Measurements from ENCODE around the gene PUM2. TPM values are rescaled to one million over a fixed set of nuclear protein-coding genes. Genes with fewer than 3 reads are reported as not detected.
"Not testable (repeated sequence)": the region's sequence is repeated elsewhere in the genome, so short reads cannot be mapped to it uniquely, and the experiment has no call there.

PUM2 gene
- total and polyA plus RNA-seq, 2 donors, result 48.6 to 128 TPM

DNA sequence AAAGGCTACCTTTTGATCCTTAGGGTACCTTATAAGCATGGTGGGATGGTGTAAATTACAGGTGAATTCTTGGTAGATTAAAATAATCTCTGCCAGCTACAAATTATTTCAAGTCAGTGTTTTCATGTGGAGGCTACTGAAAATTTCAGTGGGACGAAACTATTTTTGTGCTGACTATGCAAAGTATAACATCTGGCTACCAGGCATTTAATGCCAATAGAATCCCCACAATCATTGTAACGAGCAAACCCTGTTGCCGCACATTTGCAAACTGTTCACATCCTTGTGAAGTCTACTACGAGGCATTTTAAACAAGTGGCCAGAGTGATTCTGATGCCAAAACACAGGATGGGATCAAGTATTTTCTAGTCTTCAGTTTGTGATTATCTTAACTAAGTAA is 77.6 kb downstream of the PUM2 start:
- WGBS, result 90% methylated on average over 4 of the region's 4 CpGs
- Histone ChIP-seq H3K27ac (ENCODE audit: low read depth) (no peak overlapping the region), H3K4me1 (ENCODE audit: insufficient read depth) (no peaks in the 10 kb centered on the region), H3K4me3 (ENCODE audit: low read depth, low read length) (no peak overlapping the region), H3K36me3 (ENCODE audit: insufficient read depth) (peaks cover 5% of the 10 kb centered on the region)
- no peak for DNase-seq (ENCODE audit: extremely low spot score)

DNA sequence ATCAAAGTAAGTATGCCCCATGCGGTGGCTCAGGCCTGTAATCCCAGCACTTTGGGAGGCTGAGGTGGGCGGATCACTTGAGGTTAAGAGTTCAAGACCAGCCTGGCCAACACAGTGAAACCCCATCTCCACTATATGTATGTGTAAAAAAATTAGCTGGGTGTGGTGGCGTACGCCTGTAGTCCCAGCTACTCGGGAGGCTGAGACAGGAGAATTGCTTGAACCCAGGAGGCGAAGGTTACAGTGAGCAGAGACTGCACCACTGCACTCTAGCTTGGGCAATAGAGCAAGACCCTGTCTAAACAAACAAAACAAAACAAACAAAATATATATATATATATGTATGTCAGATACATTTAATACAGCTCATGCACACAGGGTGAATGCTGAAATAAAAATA is 82.3 kb downstream of the PUM2 start:
- WGBS, result 90% methylated on average over 6 of the region's 6 CpGs
- not testable (repeated sequence) for H3K4me1 ChIP-seq (ENCODE audit: insufficient read depth); H3K27ac ChIP-seq (ENCODE audit: low read depth); H3K4me3 ChIP-seq (ENCODE audit: low read depth, low read length); DNase-seq (ENCODE audit: extremely low spot score); H3K36me3 ChIP-seq (ENCODE audit: insufficient read depth)

DNA sequence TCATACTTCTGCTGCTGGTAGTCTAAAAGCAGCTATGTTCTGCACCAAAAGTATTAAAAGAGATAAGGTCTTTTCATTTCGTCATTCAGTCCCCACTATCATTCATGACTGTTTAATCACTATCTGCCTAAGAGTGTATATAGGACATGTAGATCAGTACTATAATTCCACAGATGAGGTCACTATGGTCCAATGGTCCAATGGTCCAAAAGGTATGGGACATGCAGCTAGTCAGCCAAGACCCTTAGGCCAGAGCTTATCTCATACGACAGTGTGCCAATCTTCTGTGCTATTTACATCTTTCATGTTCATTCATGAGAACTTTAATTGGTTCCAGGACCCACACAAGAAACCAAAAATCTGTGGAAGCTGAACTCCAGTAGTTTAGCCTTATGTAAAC is 83.1 kb downstream of the PUM2 start:
- H3K4me1 ChIP-seq (ENCODE audit: insufficient read depth), result no peaks in the 10 kb centered on the region
- H3K4me3 ChIP-seq (ENCODE audit: low read depth, low read length), result no peak overlapping the region
- DNase-seq (ENCODE audit: extremely low spot score), result no peak
- no peak overlapping the region for H3K27ac ChIP-seq (ENCODE audit: low read depth)
- WGBS, result 88% methylated on average over 2 of the region's 2 CpGs
- peaks cover 3% of the 10 kb centered on the region for H3K36me3 ChIP-seq (ENCODE audit: insufficient read depth)

DNA sequence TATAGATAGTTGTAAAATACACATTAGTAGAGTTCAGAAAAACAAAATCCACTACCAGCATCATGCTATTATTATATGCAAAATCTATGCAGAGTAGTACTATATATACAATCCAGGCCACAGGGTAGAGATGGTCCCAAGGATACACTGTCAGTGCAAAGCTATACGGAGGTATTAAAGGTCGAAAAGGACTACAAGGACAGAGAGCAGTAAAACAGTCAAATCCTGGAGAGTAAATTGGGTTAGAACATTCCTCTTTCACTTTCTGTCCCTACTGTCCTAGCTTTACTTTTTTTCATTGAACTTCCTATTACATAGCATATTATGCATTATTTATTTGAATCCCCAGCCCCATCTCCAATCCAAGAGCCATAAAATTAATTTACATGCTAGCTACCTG is 86.0 kb downstream of the PUM2 start:
- 76% methylated on average over 2 of the region's 2 CpGs for WGBS
- H3K4me1 ChIP-seq (ENCODE audit: insufficient read depth), result no peaks in the 10 kb centered on the region
- peaks cover 4% of the 10 kb centered on the region for H3K36me3 ChIP-seq (ENCODE audit: insufficient read depth)
- H3K27ac ChIP-seq (ENCODE audit: low read depth), result no peak overlapping the region
- DNase-seq (ENCODE audit: extremely low spot score), result no peak
- H3K4me3 ChIP-seq (ENCODE audit: low read depth, low read length), result no peak overlapping the region

DNA sequence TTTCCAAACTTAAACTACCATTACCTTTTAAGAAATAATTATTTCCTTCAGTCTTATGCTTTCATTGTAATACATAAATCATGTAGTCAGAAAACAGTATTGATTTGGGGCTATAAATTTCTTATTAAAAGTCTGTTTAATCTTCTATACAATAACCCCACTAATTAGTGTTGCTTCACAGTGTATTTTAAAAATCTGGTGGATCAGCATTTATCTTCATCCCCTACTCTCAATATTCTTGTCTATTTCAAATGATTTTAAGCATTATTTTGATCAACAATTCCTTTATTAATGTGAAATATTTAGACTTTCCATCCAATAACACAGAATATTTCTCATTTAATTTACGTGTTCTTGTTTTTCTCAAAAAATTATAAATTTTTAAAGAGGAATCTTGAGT is 93.2 kb downstream of the PUM2 start:
- H3K36me3 ChIP-seq (ENCODE audit: insufficient read depth), result peaks cover 9% of the 10 kb centered on the region
- H3K4me1 ChIP-seq (ENCODE audit: insufficient read depth), result no peaks in the 10 kb centered on the region
- 96% methylated on average over 1 of the region's 1 CpG for WGBS
- no peak overlapping the region for H3K27ac ChIP-seq (ENCODE audit: low read depth)
- DNase-seq (ENCODE audit: extremely low spot score), result no peak
- no peak overlapping the region for H3K4me3 ChIP-seq (ENCODE audit: low read depth, low read length)

DNA sequence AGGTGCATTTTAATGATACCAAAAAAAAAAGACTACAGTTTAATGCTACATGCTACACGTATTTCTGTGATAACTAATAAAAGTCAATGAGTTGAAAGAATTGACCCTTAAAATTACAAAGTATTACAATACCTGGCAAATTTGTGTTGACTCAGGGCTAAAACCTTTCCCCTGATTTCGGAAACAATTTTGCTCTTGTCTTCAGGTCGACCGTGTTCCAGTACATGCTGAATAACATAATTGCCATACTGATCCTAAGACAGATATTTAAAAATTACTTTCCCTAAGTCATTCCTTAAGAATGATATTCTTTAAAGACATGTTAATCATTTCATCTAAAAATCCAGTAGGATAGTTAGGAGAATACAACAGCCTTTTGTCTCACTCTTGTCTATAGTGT is 95.9 kb downstream of the PUM2 start:
- Histone ChIP-seq H3K4me3 (ENCODE audit: low read depth, low read length) (no peak overlapping the region), H3K36me3 (ENCODE audit: insufficient read depth) (peaks cover 6% of the 10 kb centered on the region), H3K4me1 (ENCODE audit: insufficient read depth) (no peaks in the 10 kb centered on the region), H3K27ac (ENCODE audit: low read depth) (no peak overlapping the region)
- 93% methylated on average over 4 of the region's 4 CpGs for WGBS
- no peak for DNase-seq (ENCODE audit: extremely low spot score)

DNA sequence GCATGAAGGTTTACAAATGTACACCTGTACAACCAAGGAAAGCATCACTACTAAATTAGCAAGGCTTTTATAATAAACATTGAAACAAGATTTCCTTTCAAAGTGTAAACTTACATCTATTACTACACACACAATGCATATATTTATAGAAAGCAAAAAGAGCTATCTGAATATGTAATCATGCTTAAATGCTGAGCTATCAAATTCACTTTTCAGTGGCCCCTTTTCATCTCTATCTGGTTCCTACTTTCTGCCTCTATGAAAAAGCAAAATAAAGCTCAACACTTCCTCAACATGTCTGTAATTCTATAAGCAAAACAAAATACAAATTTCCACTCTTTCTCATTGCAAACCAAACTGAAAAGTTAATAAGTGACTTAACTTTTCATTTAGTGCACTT is 100.2 kb downstream of the PUM2 start:
- no peak for DNase-seq (ENCODE audit: extremely low spot score)
- no peak overlapping the region for H3K4me3 ChIP-seq (ENCODE audit: low read depth, low read length)
- H3K27ac ChIP-seq (ENCODE audit: low read depth), result no peak overlapping the region
- H3K36me3 ChIP-seq (ENCODE audit: insufficient read depth), result peaks cover 4% of the 10 kb centered on the region
- H3K4me1 ChIP-seq (ENCODE audit: insufficient read depth), result no peaks in the 10 kb centered on the region

DNA sequence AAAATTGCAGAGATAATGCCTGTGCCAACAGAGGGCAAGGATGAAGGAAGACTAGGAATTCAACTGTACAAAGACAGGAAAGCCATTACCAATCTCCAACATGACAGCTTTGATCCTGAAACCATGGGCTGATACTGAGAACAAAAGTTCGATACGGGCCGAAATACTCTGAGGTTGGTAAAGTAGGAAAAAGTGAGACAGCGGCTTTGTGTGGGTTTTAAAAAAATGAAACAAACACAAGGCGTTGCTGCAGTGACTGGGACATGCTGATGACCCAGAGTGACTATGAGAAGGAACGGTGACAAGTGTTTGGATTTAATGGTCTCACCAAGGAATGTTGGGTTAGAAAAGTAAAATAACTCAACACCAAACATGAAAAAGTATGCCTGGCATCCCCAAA is 101.5 kb downstream of the PUM2 start:
- no peak overlapping the region for H3K4me3 ChIP-seq (ENCODE audit: low read depth, low read length)
- H3K36me3 ChIP-seq (ENCODE audit: insufficient read depth), result peaks cover 4% of the 10 kb centered on the region
- H3K4me1 ChIP-seq (ENCODE audit: insufficient read depth), result no peaks in the 10 kb centered on the region
- no peak overlapping the region for H3K27ac ChIP-seq (ENCODE audit: low read depth)
- WGBS, result 83% methylated on average over 6 of the region's 6 CpGs
- no peak for DNase-seq (ENCODE audit: extremely low spot score)

DNA sequence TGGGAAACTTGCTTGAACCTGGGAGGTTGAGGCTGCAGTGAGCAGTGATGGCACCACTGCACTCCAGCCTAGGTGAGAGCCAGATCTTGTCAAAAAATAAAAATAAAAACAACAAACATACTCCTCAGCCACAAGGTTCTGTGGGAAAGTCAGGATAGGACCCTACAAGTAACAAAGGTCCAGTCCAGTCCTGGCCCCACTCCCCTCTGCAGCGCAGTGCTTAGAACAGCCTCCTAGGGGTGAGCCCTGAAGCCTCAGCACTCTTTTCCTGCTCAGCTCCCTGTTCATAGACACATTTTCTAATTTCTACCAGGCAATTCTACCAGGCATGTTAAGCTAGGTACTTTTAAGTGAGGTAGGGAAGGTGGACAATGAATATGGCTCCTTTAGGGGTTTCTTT is 103.6 kb downstream of the PUM2 start:
- no peak for DNase-seq (ENCODE audit: extremely low spot score)
- Histone ChIP-seq H3K4me1 (ENCODE audit: insufficient read depth) (no peaks in the 10 kb centered on the region), H3K27ac (ENCODE audit: low read depth) (no peak overlapping the region), H3K4me3 (ENCODE audit: low read depth, low read length) (no peak overlapping the region), H3K36me3 (ENCODE audit: insufficient read depth) (no peaks in the 10 kb centered on the region)
- 94% methylated on average over 1 of the region's 1 CpG for WGBS

DNA sequence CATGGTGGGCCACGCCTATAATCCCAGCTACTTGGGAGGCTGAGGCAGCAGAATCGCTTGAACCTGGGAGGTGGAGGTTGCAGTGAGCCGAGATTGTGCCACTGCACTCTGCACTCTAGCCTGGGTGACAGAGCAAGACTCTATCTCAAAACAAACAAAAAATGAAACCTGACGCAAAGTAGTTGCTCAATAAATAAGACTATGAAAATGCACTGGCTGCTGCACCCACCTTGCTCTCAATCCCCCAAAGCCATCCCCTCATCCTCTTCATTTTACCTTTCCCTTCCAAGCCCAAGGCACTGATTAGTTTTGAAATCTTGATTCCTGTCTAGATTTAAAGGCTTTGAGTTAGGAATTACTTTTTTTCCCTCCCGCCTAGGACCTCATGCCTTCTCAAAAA is 107.0 kb downstream of the PUM2 start:
- H3K4me1 ChIP-seq (ENCODE audit: insufficient read depth); H3K36me3 ChIP-seq (ENCODE audit: insufficient read depth); DNase-seq (ENCODE audit: extremely low spot score); H3K27ac ChIP-seq (ENCODE audit: low read depth); H3K4me3 ChIP-seq (ENCODE audit: low read depth, low read length): not testable (repeated sequence)
- WGBS, result 94% methylated on average over 5 of the region's 5 CpGs

DNA sequence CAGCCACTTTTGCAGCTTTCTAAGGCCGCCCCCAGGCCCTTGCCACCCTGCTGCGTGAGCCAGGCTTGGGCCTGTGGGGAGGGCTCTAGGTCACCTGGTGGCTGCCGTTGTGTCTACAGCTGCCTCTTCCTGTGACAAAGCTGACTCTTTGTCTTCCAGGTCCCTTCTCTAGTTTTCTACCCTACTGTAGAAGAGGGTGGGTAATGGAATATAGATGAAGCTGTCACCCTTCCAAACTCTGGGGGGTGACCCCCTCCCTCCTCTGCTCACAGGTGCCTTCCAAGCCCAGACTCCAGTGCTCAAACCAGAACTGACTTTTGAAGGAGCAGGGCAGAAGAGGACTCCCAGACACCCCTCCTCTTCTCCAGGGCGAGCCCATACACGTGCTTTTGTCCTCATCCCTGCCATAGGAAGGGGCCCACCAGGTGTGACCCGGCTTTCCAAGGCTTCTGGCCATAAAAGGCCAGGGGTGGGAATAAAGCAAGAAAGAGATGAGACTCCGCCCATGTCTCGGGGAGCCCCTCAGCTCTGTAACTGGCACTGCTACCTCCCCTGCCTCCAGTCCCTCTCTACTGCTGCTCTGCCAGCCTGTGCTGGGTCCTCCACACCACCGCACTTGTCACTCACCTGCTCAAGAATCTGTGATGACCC is 107.8 kb downstream of the PUM2 start:
- 67% methylated on average over 9 of the region's 9 CpGs for WGBS
- DNase-seq (ENCODE audit: extremely low spot score), result no peak
- Histone ChIP-seq H3K4me1 (ENCODE audit: insufficient read depth) (no peaks in the 10 kb centered on the region), H3K27ac (ENCODE audit: low read depth) (no peak overlapping the region), H3K4me3 (ENCODE audit: low read depth, low read length) (no peak overlapping the region), H3K36me3 (ENCODE audit: insufficient read depth) (no peaks in the 10 kb centered on the region)

DNA sequence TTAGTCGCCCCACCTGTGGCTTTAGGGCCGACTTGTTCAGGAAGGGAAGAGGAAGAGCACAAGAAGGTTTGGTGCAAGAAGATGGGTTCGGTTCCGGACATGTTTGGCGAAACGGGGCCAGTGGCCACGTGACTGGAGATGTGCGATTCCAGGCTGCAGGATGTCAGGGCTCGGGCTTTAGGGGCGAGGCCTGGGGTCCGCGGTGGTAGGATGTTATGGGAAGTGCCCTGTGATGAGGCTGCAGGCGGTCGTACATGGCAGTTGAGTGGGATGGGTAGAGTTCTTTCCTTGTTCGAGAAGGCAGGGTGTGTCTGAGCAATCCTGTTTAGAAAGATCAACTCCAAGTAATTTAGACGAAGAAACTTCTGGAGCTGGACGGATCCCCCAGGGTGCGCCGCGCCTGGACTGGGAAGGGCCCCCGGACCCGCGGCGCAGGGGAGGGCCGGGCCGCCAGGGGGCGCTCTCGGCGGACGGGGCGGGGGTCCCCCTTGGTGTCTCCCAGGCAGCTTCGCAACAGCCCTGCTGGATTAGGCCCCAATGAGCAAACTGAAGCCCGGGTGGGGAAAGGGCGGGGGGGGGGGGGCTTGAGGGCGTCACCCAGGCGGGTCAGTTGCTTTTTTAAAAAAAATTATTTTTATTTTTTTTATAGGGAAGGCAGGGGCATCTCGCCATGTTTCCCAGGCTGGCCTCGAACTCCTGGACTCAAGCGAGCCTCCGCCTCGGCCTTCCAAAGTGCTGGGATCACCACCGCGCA is 108.5 kb downstream of the PUM2 start:
- no peak for DNase-seq (ENCODE audit: extremely low spot score)
- H3K4me3 ChIP-seq (ENCODE audit: low read depth, low read length), result no peak overlapping the region
- H3K36me3 ChIP-seq (ENCODE audit: insufficient read depth), result no peaks in the 10 kb centered on the region
- no peaks in the 10 kb centered on the region for H3K4me1 ChIP-seq (ENCODE audit: insufficient read depth)
- WGBS, result 44% methylated on average over 43 of the region's 43 CpGs
- no peak overlapping the region for H3K27ac ChIP-seq (ENCODE audit: low read depth)

DNA sequence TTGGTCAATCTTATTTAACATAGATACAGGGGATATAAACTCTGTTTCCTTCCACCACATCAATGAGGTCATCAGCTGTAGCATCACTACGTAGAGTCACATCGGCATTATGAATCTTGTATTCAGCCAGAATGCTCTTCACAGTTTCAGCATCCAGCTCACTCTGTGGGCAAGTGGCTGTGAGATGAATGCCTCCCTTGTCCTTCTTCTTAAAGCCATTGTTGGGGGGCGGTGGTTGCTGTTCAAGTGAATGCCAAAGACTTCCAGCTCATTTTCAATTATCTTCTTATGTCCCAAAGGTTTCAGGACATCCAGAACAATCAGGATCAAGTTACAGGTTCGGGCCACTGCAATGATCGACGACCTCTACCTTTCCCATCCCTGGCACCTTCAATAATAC is 110.4 kb downstream of the PUM2 start:
- H3K4me3 ChIP-seq (ENCODE audit: low read depth, low read length); DNase-seq (ENCODE audit: extremely low spot score); H3K27ac ChIP-seq (ENCODE audit: low read depth); H3K4me1 ChIP-seq (ENCODE audit: insufficient read depth); H3K36me3 ChIP-seq (ENCODE audit: insufficient read depth): not testable (repeated sequence)
- 87% methylated on average over 6 of the region's 6 CpGs for WGBS

DNA sequence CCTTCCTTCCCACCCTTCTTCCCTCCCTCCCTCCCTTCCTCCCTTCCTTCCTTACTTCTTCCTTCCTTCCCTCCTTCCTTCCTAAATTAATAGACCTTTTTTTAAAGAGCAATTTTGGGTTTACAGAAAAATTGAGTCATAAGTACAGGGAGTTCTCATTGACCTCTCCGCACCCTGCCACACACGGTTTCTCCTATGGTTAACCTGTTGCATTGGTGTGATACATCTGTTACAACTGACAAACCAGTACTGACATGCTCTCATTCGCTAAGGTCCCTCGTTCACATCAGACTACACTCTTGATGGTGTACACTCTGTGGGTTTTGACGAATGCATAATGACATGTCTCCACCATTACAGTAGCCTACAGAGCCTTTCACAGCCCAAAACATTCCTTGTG is 114.1 kb downstream of the PUM2 start:
- WGBS, result 73% methylated on average over 5 of the region's 5 CpGs
- Histone ChIP-seq H3K36me3 (ENCODE audit: insufficient read depth) (no peaks in the 10 kb centered on the region), H3K4me3 (ENCODE audit: low read depth, low read length) (no peak overlapping the region), H3K27ac (ENCODE audit: low read depth) (no peak overlapping the region), H3K4me1 (ENCODE audit: insufficient read depth) (no peaks in the 10 kb centered on the region)
- DNase-seq (ENCODE audit: extremely low spot score), result no peak

All from urinary bladder (tissue), 4 donors.